ENCODE data around the gene TPX2.
A peak's percentile ranks its signal among the peaks of the same experiment; 100 is the strongest.
"Not testable (repeated sequence)": the region's sequence is repeated elsewhere in the genome, so short reads cannot be mapped to it uniquely, and the experiment has no call there.

TPX2 gene

DNA sequence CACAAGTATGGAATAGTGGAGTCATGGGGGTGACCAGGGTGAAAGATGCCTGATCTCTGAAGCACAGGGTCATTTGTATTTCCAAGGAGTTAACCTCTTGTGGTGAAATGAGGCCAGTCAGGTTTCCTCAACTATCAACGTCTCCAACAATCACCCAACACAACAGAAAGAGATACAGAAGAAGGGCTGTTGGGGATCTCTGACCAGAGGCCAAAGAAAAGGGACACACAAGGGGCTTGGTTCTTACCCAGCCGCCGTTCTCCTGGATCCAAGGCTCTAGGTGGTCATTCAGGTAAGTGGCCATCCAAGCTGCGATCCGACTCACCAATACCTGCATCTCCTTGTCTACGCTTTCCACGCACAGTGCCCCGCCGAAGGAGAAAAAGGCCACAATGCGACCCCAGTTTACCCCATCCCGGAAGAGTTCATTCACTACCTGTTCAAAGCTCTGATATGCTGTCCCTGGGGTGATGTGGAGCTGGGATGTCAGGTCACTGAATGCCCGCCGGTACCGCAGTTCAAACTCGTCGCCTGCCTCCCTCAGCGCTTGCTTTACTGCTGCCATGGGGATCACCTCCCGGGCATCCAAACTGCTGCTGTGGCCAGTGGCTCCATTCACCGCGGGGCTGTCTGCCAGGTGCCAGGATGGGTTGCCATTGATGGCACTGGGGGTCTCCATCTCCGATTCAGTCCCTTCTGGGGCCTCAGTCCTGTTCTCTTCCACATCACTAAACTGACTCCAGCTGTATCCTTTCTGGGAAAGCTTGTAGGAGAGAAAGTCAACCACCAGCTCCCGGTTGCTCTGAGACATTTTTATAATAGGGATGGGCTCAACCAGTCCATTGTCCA is 17.5 kb upstream of the TPX2 start:
- no peak for DNase-seq

- DNase-seq: peak; percentile 86
Measured at GRCh38 chr20:31722257-31723068, 16.6 kb upstream of the TPX2 start, which contains the start of gene BCL2L1. TSS of gene BCL2L1 (minus strand) at chr20:31722868. CDS start at chr20:31722218, 650 bp downstream.

- peak; percentile 40 for DNase-seq
Measured at GRCh38 chr20:31723069-31723318, 16.1 kb upstream of the TPX2 start.

DNA sequence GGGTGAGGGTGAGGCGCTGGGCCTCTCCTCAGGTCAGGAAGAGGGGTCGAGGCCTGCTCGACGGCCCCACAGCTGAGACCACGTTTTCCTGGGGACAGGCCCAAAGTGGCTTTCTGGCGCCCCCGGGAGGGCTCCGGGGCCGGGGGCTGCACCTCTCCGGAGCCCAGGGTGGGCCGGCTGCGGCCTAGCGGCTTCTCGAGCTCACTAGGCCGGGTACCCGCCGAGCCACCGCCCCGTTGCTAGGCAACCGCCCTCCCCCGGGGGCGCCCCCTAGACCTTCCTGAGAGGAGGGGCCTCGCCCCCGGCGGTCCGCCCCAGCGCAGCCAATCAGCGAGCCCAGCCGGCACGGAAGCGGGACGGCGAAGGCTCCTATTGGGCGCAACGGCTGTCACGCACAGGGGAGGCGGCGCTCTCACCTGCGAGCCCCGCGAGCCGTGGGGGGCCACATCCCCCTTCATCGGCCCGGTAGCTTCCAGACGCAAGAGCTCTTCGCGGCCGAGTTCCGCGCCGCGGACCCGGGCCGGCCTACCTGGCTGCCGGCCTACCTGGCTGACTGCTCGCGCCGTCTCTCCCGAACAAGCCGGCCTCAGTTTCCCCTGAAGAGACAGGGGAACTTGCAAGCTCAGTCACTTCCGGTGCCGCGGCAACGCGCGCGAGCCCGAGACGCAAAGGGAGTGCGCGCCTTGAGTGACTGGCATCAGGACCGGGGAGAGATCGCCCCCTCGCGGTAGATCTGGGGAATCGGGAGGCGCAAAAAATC is 15.6 kb upstream of the TPX2 start:
- DNase-seq: peak; percentile 97

DNA sequence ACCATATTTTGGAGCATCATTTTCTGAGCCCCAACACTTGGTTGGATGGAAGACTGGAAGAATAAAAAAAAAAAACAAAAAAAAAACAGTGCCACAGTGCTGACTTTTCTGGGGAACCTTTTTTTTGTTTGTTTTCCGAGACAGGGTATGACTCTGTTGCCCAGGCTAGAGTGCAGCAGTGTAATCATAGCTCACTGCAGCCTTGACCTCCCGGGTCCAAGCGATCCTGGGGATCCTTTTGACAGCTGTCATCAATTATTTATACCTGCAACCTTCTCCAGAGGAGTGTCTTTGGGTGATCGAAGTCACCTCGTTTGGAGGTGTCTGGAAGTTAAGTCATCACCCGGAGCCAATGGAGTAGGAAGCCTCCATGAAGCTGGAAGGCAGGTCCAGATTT is 7.8 kb upstream of the TPX2 start:
- no peak for DNase-seq

GRCh38 chr20:31739550-31739977 is 474 bp downstream of the TPX2 start:
- no peak for DNase-seq

DNA sequence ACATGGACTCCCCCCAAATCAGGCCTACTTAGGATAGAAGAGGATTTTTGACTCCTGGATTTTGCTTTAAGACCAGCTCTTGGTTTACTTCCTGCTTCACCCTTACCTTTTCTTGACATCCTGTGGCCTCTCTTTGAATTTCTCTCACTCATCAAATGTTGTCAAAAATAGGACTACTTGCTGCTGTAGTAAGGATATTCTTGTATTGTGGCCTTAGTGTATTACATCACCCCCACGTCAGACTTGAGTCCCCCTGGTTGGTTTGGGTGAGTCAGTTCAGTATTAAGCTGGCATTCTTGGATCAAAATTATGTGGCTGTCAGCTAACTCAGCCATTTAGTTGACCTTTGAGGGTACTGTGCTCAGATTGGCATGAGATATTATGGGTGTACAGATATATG is 1.1 kb downstream of the TPX2 start:
- peak; percentile 34 for DNase-seq

GRCh38 chr20:31740656-31741323 is 1.7 kb downstream of the TPX2 start:
- DNase-seq: no peak

GRCh38 chr20:31746068-31746878 is 7.2 kb downstream of the TPX2 start:
- DNase-seq: no peak

GRCh38 chr20:31747028-31747427 is 7.9 kb downstream of the TPX2 start:
- not testable (repeated sequence) for DNase-seq

DNA sequence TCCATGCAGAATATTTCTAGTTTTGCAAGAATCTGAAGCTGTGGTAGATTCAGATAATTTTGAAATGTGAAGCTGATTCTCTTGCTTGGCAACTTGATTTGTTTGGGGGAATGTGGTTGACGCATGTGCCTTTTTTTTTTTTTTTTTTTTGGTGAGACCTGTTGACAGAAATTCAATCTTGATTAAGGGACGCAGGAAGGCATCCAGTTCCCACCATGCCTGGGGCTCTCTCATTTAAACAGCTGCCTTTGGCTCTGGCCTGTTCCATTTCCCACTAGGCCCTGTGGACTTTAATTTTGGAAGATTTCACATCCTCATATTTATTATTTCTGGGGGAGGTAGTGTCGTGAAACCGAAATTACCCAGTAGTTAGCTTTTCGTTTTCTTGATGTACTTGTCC is 8.6 kb downstream of the TPX2 start:
- DNase-seq: no peak

DNA sequence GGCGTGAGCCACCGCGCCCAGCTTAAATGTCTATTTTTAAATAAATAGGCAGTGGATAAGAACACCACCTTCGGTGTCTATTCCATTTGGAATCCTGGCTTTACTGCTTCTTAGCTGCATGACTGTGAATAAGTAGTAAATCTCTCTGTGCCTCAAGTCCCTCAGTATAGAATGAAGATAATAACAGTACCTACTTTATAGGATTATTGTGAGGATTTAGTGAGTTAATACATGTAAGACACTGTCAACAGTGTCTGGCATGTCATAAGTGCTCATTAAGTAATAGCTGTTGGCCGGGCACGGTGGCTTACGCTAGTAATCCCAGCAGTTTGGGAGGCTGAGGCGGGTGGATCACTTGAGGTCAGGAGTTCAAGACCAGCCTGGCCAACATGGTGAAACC is 10.1 kb downstream of the TPX2 start:
- no peak for DNase-seq

DNA sequence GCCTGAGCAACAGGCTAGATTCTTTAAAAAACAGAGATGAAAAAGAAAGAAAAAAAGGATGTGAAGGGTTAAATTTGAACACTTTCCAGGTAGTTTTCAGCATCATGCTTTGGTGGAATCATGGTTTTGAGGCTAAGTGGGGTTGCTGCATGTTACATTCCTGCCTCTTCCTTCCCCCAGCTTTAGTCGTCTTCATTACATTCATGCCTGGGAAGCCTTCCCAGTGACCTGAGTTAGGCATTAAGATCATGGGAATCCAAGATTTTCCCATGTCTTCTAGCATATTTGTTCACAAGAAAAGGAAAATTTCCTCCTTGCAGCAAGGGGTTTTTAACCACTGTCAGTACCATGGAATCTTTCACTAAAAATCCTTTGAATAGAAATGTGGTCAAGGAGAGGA is 12.0 kb downstream of the TPX2 start:
- DNase-seq: no peak

- no peak for DNase-seq
Measured at GRCh38 chr20:31757254-31757653, 18.2 kb downstream of the TPX2 start.

DNA sequence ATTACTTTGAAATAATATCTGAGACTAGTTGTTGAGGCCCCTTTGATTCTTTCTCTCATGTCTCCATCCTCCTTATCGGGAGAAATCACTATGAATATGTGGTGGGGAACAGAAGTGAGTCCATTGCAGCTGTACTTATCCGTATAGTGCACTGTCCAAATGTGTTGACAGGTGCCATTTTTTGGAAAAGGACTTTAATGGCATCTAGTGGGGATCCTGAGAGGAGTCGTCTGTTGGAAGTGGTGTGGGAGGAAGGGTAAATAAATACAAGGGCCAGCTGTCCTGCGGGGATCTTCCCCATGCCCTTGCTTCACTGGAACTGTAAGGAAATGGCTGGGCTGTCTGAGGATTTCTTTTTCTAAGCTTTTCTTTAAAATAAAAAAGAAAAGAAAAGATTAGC is 19.4 kb downstream of the TPX2 start:
- DNase-seq: no peak

GRCh38 chr20:31758991-31759390 is 19.9 kb downstream of the TPX2 start:
- no peak for DNase-seq

- no peak for DNase-seq
Measured at GRCh38 chr20:31759836-31760518, 20.9 kb downstream of the TPX2 start.

GRCh38 chr20:31760519-31761240 is 21.6 kb downstream of the TPX2 start:
- no peak for DNase-seq

DNA sequence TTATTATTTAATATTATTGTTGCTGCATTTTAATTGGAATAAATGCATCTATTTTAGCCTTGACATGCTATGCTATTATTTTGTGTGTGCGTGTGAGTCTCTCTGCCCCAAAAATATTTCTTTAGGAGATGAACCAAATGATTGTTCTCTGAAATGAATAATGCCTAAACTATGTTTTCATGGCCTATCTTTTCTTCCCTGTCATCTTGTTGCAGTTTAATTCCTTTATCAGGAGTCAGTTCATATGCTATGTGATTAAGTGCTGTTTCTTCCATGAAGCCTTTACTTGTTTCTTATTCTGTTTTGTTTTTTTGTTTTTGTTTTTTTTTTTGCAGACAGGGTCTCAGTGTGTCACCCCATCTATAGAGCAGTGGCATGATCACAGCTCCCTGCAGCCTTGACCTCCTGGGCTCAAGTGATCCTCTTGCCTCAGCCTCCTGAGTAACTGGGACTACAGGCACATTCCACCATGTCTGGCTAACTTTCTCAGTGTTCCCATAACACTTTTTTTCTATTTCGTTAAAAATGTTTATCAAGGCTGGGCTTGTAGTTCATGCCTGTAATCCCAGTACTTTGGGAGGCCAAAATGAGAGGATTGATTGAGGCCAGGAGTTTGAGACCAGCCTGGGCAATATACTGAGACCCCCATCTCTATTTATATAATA is 25.7 kb downstream of the TPX2 start:
- no peak for DNase-seq

DNA sequence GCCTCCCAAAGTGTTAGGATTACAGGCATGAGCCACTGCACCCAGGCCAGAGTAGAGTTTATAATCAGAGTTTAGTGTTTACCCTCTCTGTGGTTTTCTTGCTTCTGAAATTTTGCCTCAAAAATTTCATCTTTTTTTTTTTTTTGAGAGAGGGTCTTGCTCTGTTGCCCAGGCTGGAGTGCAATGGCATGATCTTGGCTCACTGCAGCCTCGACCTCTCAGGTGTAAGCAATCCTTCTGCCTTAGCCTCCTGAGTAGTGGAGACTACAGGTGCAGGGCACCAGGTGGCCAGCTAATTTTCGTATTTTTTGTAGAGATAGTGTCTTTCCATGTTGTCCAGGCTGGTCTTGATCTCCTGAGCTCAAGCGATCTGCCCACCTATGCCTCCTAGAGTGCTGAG is 28.7 kb downstream of the TPX2 start:
- DNase-seq: no peak
